NCI-H345 (cell line): ENCODE data around the gene P2RX2.

Experiments used
- DNase-seq: peaks from one replicate; lab custom pipeline; 2025; lab: John Stamatoyannopoulos, UW

P2RX2 gene

GRCh38 chr12:132638541-132639408 is 20.2 kb downstream of the P2RX2 start:
- DNase-seq, result no peak

- no peak for DNase-seq
These were observed 21.5 kb downstream of the P2RX2 start for GRCh38 chr12:132639956-132640520.

- DNase-seq, result no peak
These were observed 22.4 kb downstream of the P2RX2 start for GRCh38 chr12:132640936-132641335.

GRCh38 chr12:132641811-132642650 is 23.5 kb downstream of the P2RX2 start:
- no peak for DNase-seq

GRCh38 chr12:132642846-132643835 is 24.6 kb downstream of the P2RX2 start:
- DNase-seq, result no peak

GRCh38 chr12:132646850-132647249 is 28.3 kb downstream of the P2RX2 start:
- DNase-seq, result no peak

- no peak for DNase-seq
These were observed 29.3 kb downstream of the P2RX2 start for GRCh38 chr12:132647858-132648257.

GRCh38 chr12:132648616-132649225 is 30.1 kb downstream of the P2RX2 start:
- no peak for DNase-seq

GRCh38 chr12:132649226-132649945 is 30.8 kb downstream of the P2RX2 start:
- no peak for DNase-seq

- no peak for DNase-seq
These were observed 33.0 kb downstream of the P2RX2 start for GRCh38 chr12:132651444-132652100.

GRCh38 chr12:132653567-132654290 is 35.2 kb downstream of the P2RX2 start:
- DNase-seq, result no peak

- DNase-seq, result no peak
These were observed 38.6 kb downstream of the P2RX2 start for GRCh38 chr12:132657004-132657727.

GRCh38 chr12:132658149-132658894 is 39.7 kb downstream of the P2RX2 start:
- no peak for DNase-seq

- DNase-seq, result no peak
These were observed 40.6 kb downstream of the P2RX2 start for GRCh38 chr12:132659146-132659545.

GRCh38 chr12:132660052-132660451 is 41.5 kb downstream of the P2RX2 start:
- DNase-seq, result no peak

GRCh38 chr12:132660996-132661395 is 42.4 kb downstream of the P2RX2 start:
- no peak for DNase-seq

GRCh38 chr12:132661972-132662371 is 43.4 kb downstream of the P2RX2 start:
- no peak for DNase-seq
